ENCODE results near the gene SLC12A1. TPM values are rescaled to one million over a fixed set of nuclear protein-coding genes. Genes with fewer than 3 reads are reported as not detected.

Gene SLC12A1
- total RNA-seq, 4 donors from 2014 or later: not detected

DNA sequence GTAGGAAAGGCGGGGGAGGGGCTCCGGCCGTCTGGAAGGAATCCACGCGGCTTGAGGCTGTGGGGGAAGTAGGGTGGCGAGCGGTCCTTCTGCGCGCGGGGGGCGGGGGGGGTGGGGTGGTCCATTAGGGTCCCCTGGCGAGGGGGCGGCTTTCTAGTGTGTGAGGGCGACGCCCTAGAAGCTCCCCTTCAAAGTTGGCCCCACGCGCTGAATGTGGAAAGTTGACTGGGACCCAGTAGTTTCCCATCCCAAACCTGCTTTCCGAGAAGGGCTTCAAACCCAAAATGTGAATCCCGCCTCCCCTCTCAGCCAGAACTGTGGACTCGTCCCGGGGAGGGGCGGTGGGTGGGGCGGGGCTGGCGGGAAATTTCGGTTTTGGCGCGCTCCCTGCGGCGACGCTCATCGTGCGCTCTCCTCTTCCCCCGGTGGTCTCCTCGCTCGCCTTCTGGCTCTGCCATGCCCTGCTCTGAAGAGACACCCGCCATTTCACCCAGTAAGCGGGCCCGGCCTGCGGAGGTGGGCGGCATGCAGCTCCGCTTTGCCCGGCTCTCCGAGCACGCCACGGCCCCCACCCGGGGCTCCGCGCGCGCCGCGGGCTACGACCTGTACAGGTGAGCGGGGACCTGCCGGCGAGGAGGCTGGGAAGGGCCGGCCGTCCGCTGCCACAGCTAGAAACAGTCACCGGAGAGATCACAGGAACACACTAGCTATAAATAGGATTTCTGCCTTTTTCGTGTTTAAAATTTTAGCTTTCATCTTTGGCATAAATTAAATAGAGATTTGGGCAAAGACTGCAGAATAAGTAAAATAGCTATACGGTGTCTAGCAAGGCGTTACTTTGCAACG lies 125.9 kb downstream of the SLC12A1 start:
- TF ChIP-seq, protein P1, sequence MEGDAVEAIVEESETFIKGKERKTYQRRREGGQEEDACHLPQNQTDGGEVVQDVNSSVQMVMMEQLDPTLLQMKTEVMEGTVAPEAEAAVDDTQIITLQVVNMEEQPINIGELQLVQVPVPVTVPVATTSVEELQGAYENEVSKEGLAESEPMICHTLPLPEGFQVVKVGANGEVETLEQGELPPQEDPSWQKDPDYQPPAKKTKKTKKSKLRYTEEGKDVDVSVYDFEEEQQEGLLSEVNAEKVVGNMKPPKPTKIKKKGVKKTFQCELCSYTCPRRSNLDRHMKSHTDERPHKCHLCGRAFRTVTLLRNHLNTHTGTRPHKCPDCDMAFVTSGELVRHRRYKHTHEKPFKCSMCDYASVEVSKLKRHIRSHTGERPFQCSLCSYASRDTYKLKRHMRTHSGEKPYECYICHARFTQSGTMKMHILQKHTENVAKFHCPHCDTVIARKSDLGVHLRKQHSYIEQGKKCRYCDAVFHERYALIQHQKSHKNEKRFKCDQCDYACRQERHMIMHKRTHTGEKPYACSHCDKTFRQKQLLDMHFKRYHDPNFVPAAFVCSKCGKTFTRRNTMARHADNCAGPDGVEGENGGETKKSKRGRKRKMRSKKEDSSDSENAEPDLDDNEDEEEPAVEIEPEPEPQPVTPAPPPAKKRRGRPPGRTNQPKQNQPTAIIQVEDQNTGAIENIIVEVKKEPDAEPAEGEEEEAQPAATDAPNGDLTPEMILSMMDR (IDR thresholded peaks at IDR 0.05): no peak
- TF ChIP-seq POLR2A (IDR thresholded peaks at IDR 0.05): no peak
- Histone ChIP-seq H3K36me3 (peaks cover 0 to 14% (median 0%) of the 10 kb centered on the region in 3 donors), H3K27ac (peak overlapping the region; percentile 95 to 98 (median 96)), H3K27me3 (no peaks in the 10 kb centered on the region), H3K4me1 (peaks cover 0 to 17% (median 2%) of the 10 kb centered on the region in 4 donors), H3K9me3 (no peaks in the 10 kb centered on the region), H3K4me3 (peak overlapping the region; percentile 82 to 92 (median 87))
- peak; percentile 61 to 75 (median 75) for DNase-seq

DNA sequence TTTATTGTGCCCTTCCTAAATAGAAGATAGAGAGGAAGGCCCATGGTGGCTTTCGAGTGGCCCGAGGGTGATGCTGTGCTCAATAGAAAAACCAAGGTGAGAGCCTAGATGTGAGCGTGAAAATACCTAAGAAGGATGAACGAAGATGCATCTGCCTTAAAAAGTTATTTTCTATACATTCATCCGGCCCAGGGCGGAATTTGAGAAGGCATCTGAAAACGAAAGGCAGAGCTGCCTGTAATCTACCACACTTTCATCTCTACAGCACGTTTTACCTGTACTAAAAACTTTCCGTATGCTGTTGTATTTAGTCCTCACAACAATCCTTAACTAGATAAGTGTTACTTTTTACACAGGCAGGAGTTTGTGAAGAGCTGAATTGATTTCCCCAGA lies 126.5 kb downstream of the SLC12A1 start:
- Histone ChIP-seq H3K27me3 (no peaks in the 10 kb centered on the region), H3K4me3 (peak overlapping the region in 3 of 4 donors; percentile 82 to 88 (median 86)), H3K4me1 (peaks cover 0 to 17% (median 2%) of the 10 kb centered on the region in 4 donors), H3K36me3 (peaks cover 0 to 15% (median 0%) of the 10 kb centered on the region in 3 donors), H3K9me3 (no peaks in the 10 kb centered on the region), H3K27ac (no peak overlapping the region)
- no peak for TF ChIP-seq POLR2A (IDR thresholded peaks at IDR 0.05)
- TF ChIP-seq, protein P1 (IDR thresholded peaks at IDR 0.05): no peak
- no peak for DNase-seq

DNA sequence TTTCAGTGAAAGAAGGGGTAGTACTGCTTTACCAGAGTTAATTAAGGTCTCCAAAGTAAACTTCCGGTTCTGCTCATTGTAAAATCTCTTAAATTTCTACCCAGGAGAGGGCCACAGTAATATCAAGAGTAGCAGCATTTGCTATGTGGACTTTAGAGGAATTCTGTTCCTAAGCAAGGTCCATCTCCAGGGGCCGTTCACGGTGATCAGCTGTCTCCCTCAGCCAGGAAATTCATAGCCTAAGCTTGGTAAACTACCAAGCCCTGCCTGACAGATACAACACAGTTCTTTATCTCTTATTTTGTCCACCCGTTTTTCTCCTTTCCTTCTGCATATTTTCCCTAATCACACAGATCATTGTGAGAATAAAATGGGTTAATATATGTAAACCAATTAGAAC lies 127.4 kb downstream of the SLC12A1 start:
- no peak overlapping the region for H3K27ac ChIP-seq
- DNase-seq: no peak
- no peak overlapping the region for H3K4me3 ChIP-seq
- H3K9me3 ChIP-seq: no peaks in the 10 kb centered on the region
- peaks cover 0 to 17% (median 2%) of the 10 kb centered on the region in 4 donors for H3K4me1 ChIP-seq
- peaks cover 0 to 15% (median 0%) of the 10 kb centered on the region in 3 donors for H3K36me3 ChIP-seq
- TF ChIP-seq, protein P1 (IDR thresholded peaks at IDR 0.05): no peak
- TF ChIP-seq POLR2A (IDR thresholded peaks at IDR 0.05): no peak
- H3K27me3 ChIP-seq: no peaks in the 10 kb centered on the region

DNA sequence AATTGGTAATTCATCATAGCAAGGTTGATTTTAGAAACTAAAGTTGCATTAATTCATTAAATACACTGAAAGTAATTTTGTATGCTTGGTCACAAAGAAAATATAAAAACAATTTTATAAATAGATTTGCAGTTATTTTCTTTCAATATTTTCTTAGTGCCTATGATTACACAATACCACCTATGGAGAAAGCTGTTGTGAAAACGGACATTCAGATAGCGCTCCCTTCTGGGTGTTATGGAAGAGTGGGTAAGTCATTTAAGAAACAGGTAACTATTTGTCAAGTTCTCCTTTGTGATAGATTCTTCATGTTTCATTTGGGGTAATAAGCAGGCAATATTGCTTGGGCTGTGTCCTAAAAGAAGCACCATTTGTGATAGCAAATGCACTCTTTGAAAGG lies 128.2 kb downstream of the SLC12A1 start:
- TF ChIP-seq, protein P1 (IDR thresholded peaks at IDR 0.05): no peak
- no peak for TF ChIP-seq POLR2A (IDR thresholded peaks at IDR 0.05)
- no peaks in the 10 kb centered on the region for H3K27me3 ChIP-seq

DNA sequence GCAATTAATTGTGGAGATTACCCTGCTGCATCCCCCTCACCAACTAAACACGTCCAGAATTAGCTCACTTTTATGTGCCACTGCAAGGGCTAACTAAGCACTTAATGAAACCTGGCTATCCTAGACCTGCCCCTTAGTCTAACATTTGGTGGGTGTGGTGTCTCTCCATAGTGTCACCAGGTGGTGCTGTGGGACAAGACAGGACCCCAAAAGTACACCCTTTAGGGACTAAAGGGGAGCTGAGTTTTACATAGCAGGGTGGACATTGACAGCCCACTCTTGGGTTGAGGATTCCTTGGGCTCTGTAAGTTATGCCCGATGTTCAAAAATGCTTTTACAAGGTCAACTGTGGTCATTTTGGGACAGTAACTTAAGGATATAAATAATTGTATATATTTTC lies 130.8 kb downstream of the SLC12A1 start:
- Histone ChIP-seq H3K9me3 (no peaks in the 10 kb centered on the region), H3K4me1 (peaks cover 0 to 9% (median 0%) of the 10 kb centered on the region in 4 donors), H3K36me3 (peaks cover 0 to 25% (median 0%) of the 10 kb centered on the region in 3 donors), H3K27me3 (no peaks in the 10 kb centered on the region), H3K4me3 (no peak overlapping the region), H3K27ac (no peak overlapping the region)
- TF ChIP-seq, protein P1 (IDR thresholded peaks at IDR 0.05): peak in 2 of 6 experiments; percentile 5 to 14
- no peak for TF ChIP-seq POLR2A (IDR thresholded peaks at IDR 0.05)
- DNase-seq: no peak

More for the DNA sequence above, 128.2 kb downstream of the SLC12A1 start:
- Histone ChIP-seq H3K4me3 (no peak overlapping the region), H3K27ac (no peak overlapping the region), H3K36me3 (peaks cover 0 to 15% (median 0%) of the 10 kb centered on the region in 3 donors), H3K9me3 (no peaks in the 10 kb centered on the region), H3K4me1 (peaks cover 0 to 17% (median 2%) of the 10 kb centered on the region in 4 donors)
- no peak for DNase-seq

Measured in Peyer's patch (tissue), 4 donors.